ENCODE results near the gene JAK1. TPM values are rescaled to one million over a fixed set of nuclear protein-coding genes. Genes with fewer than 3 reads are reported as not detected.

JAK1 gene
- total RNA-seq, 2 donors from 2014 or later, result 90.3 to 122 TPM

GRCh38 chr1:64865105-64865757, 101.1 kb downstream of the JAK1 start:
- H3K36me3 ChIP-seq, result peaks cover 34% of the 10 kb centered on the region
- no peak overlapping the region for H3K27ac ChIP-seq
- no peaks in the 10 kb centered on the region for H3K9me3 ChIP-seq
- no peak for TF ChIP-seq CTCF (IDR thresholded peaks at IDR 0.05)
- no peak overlapping the region for H3K4me3 ChIP-seq
- peaks cover 0 to 3% of the 10 kb centered on the region in 2 donors for H3K4me1 ChIP-seq
- DNase-seq (ENCODE audit: low spot score), result no peak
- no peaks in the 10 kb centered on the region for H3K27me3 ChIP-seq

GRCh38 chr1:64864018-64864940, 102.1 kb downstream of the JAK1 start:
- peaks cover 0 to 3% of the 10 kb centered on the region in 2 donors for H3K4me1 ChIP-seq
- no peak for TF ChIP-seq CTCF (IDR thresholded peaks at IDR 0.05)
- H3K36me3 ChIP-seq, result peaks cover 43% of the 10 kb centered on the region
- H3K27ac ChIP-seq, result peak overlapping the region; percentile 17 to 54
- H3K9me3 ChIP-seq, result no peaks in the 10 kb centered on the region
- no peaks in the 10 kb centered on the region for H3K27me3 ChIP-seq
- DNase-seq (ENCODE audit: low spot score), result peak; percentile 65
- no peak overlapping the region for H3K4me3 ChIP-seq

GRCh38 chr1:64861611-64862010, 104.7 kb downstream of the JAK1 start:
- no peak overlapping the region for H3K27ac ChIP-seq
- H3K4me3 ChIP-seq, result no peak overlapping the region
- peak in 1 of 2 donors; percentile 48 for TF ChIP-seq CTCF (IDR thresholded peaks at IDR 0.05)
- H3K27me3 ChIP-seq, result no peaks in the 10 kb centered on the region
- peaks cover 58% of the 10 kb centered on the region for H3K36me3 ChIP-seq
- peaks cover 0 to 3% of the 10 kb centered on the region in 2 donors for H3K4me1 ChIP-seq
- H3K9me3 ChIP-seq, result no peaks in the 10 kb centered on the region
- DNase-seq (ENCODE audit: low spot score), result no peak

- Histone ChIP-seq H3K4me3 (no peak overlapping the region), H3K4me1 (peaks cover 0 to under 1% of the 10 kb centered on the region in 2 donors), H3K27ac (no peak overlapping the region), H3K9me3 (no peaks in the 10 kb centered on the region), H3K27me3 (no peaks in the 10 kb centered on the region), H3K36me3 (peaks cover 78% of the 10 kb centered on the region)
- DNase-seq (ENCODE audit: low spot score), result no peak
- TF ChIP-seq CTCF (IDR thresholded peaks at IDR 0.05), result no peak
These were observed 109.0 kb downstream of the JAK1 start for GRCh38 chr1:64857347-64857746.

- DNase-seq (ENCODE audit: low spot score), result no peak
- no peak overlapping the region for H3K27ac ChIP-seq
- peaks cover 80% of the 10 kb centered on the region for H3K36me3 ChIP-seq
These were observed 109.8 kb downstream of the JAK1 start for GRCh38 chr1:64856553-64856952.

More at GRCh38 chr1:64856553-64856952, 109.8 kb downstream of the JAK1 start:
- TF ChIP-seq CTCF (IDR thresholded peaks at IDR 0.05), result no peak
- Histone ChIP-seq H3K9me3 (no peaks in the 10 kb centered on the region), H3K4me3 (no peak overlapping the region), H3K4me1 (peaks cover 0 to 4% of the 10 kb centered on the region in 2 donors), H3K27me3 (no peaks in the 10 kb centered on the region)

Data from right atrium auricular region (tissue), 2 donors.